DLD1 (cell line): ENCODE measurements around the gene SPTLC2.
"Not testable (repeated sequence)": the region's sequence is repeated elsewhere in the genome, so short reads cannot be mapped to it uniquely, and the experiment has no call there.

Experiments used
- in situ Hi-C: cut with HindIII; loops from 2 replicates; pipeline ENCODE4 v1.10.0; 2017; ENCODE audit warnings: low sequenced_read_pairs

The SPTLC2 gene

DNA sequence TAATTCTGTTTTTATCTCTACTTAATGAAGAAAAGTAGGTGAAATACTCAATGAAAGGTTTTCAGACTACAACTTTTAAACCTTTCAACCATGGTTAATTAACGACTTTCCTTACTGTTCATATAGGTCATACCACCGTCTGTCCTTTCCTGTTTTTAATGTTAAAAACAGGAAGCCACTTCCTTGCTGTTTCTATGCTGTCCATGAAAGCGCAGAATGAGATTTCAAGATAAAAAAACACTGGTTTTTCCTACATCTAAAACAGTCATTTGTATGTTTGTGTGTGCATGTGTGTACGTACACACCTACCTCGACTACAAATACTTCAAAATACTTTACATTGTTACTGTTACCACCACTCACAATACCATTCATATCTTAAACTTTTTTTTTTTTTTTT, 27.3 kb downstream of the SPTLC2 start:
- in situ Hi-C loops, result no loop called here

DNA sequence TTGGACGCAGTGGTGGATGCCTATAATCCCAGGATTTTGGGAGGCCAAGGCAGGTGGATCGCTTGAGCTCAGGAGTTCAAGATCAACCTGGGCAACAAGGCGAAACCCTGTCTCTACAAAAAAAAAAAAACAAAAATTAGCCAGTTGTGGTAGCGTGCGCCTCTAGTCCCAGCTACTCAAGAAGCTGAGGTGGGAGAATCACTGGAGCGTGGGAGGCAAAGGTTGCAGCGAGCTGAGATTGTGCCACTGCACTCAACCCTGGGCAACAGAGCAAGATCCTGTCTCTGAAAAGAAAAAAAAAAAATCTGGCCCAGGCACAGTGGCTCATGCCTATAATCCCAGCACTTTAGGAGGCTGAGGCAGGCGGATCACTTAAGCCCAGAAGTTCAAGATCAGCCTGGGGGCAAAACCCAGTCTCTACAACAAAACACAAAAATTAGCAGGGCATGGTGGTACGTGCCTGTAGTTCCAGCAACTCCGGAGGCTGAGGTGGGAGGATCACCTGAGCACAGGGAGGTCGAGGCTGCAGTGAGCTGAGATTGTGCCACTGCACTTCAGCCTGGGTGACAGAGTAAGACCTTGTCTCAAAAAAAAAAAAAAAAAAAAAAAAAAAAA, 27.9 kb downstream of the SPTLC2 start:
- in situ Hi-C loops, result not testable (repeated sequence)

DNA sequence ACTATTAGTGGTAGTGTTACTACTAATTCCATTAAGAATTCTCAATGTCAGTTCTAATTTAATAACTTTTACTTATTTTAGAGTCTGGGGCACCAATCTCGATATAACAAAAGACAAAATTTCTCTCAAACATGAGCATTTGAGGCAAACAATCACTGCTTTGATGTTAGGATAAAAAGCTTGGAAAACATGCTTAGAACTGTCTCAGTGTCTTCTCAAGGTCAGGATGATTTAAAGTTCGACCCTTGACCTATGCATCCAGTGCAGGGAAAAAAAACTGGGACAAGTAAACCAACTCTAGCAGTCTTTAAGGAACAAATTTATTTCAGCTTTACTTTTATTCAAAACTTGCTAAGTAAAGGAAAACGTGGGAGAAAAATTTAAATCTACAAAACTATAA, 31.1 kb downstream of the SPTLC2 start:
- in situ Hi-C loops, result no loop called here

DNA sequence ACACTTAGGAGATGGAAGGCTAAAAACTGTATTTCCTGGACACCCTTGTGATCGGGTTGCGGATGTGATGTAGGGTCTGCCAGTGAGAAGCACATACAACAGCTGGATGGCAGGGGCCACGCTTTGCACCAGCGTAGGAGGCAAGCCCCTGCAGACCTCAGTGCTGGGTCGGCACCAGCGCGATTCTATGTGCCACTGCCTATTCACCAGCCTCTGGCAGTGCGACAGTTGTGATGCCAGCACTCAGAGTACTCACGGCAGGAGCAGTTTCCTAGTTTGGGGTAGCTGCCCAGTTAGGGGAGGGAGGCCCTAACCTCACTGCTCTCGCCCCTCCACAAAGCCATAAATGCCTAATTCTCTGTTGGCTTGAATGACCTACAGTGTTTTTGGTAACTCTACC, 31.6 kb downstream of the SPTLC2 start:
- in situ Hi-C loops, result no loop called here

DNA sequence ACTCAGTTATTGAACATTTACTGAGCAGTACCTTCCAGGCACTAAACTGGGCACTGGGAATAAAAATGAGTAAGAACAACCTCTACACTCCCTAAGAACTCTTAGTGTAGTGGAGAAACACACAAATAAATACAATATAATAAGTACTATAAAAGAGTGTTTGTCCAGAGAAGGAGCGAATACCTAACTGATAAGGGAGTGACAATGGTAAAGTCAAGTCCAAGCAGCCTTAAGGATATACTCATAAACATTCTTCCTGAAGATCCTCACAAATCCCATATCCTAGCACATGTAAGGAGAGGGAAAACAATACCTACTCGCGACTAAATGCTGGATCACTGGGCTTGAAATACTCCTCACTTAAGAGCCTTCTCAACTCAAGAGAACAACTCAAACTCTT, 32.8 kb downstream of the SPTLC2 start:
- in situ Hi-C loops, result no loop called here

GRCh38 chr14:77582511-77582910, 33.9 kb downstream of the SPTLC2 start:
- in situ Hi-C loops, result no loop called here

DNA sequence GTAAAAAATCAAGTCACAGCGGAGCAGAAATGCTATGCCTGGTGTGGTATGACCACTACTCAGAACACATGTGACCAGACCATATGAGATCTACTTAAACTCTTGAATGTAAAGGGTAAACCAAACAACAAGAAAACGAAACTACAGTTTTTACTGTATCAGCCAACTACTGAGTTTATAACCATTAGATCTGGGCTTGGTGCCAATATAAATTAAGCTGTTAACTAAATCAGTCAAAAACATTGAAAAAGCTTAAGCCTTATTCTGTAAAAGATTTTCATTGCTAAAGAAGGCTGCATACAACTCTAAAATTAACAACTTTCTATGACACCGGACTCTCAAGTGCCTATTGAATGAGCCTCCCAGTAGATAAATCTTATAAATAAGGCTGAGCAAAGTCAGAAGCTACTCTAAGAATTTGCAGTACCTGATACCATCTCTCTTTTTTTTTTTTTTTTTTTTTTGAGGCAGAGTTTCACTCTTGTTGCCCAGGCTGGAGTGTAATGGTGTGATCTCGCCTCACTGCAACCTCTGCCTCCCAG, 35.4 kb downstream of the SPTLC2 start:
- in situ Hi-C loops, result no loop called here

GRCh38 chr14:77580477-77580876, 36.0 kb downstream of the SPTLC2 start:
- in situ Hi-C loops, result no loop called here

GRCh38 chr14:77579780-77580179, 36.7 kb downstream of the SPTLC2 start:
- in situ Hi-C loops, result no loop called here

DNA sequence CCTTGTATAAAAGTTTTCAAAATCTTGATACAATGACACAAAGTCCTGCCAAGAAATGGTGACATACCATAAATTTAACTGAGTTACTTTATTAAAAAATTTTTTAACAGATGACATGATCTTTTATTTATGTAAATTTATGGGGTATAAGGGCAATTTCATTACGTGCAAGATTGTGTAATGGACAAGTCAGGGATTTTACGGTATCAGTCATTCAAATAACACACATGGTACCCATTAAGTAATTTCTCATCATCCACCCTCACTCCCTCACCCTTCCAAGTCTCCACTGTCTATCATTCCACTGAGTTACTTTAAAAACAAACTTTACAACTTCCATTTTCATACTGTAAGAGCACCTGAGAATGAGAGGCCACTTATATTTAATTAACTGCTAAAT, 37.4 kb downstream of the SPTLC2 start:
- in situ Hi-C loops, result no loop called here

DNA sequence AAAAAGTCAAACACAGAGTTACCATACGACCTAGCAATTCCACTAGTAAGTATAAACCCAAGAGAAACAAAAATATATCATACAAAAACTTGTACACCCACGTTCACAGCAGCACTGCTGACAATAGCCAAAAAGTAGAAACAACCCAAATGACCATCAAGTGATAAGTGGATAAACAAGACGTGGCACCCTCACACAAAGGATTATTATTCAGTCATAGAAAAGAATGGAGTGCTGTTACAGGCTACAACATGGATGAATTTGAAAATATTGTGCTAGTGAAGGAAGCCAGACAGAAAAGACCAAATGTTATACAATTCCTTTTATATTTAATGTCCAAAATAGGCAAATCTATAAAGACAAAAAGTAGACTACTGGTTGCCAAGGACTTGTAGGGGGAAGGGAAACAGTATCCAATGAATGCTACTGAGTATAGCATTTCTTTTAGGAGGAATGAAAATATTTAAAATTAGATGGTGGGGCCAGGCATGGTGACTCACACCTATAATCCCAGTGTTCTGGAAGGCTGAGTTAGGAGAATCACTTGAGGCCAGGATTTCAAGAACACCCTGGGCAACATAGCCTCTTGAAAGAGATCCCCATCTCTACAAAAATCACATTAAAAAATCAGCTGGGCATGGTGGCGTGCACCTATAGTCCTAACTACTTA, 41.9 kb downstream of the SPTLC2 start:
- in situ Hi-C loops, result no loop called here

- in situ Hi-C loops, result no loop called here
Measured at GRCh38 chr14:77573964-77574363, 42.5 kb downstream of the SPTLC2 start.

DNA sequence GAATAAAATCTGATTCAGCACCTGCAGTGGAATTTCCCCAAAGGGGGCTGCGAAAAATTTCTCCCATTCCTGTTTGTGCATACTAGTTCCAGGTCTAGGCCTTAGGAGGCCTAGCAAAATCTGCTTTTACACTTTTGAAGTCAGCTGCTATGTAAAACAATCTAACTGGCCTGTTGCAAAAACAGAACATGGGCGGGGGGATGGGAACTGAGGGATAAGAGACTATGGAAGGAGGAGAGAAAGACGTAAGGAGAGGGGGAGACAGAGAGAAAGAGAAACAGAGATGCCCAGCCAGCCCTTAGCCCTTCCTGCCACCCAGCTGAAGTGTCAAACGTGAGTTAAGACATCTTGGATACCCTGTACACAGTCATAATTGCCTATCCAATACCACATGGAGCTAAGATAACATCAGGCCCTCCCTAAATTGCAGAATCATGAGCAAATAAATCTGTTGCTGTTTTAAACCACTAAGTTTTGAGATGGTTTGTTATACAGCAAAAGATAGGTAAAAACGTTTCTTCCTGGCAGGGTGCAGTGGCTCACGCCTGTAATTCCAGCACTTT, 45.6 kb downstream of the SPTLC2 start:
- in situ Hi-C loops, result no loop called here

GRCh38 chr14:77565994-77566305, 50.5 kb downstream of the SPTLC2 start:
- in situ Hi-C loops, result no loop called here

- in situ Hi-C loops, result no loop called here
Measured at GRCh38 chr14:77565289-77565993, 51.0 kb downstream of the SPTLC2 start.

- in situ Hi-C loops, result no loop called here
Measured at GRCh38 chr14:77562681-77563080, 53.8 kb downstream of the SPTLC2 start.

GRCh38 chr14:77561881-77562280, 54.6 kb downstream of the SPTLC2 start:
- in situ Hi-C loops, result no loop called here

- in situ Hi-C loops, result no loop called here
Measured at GRCh38 chr14:77559381-77559780, 57.1 kb downstream of the SPTLC2 start.

GRCh38 chr14:77557391-77557790, 59.0 kb downstream of the SPTLC2 start:
- in situ Hi-C loops, result no loop called here

GRCh38 chr14:77556946-77557345, 59.5 kb downstream of the SPTLC2 start:
- in situ Hi-C loops, result no loop called here

DNA sequence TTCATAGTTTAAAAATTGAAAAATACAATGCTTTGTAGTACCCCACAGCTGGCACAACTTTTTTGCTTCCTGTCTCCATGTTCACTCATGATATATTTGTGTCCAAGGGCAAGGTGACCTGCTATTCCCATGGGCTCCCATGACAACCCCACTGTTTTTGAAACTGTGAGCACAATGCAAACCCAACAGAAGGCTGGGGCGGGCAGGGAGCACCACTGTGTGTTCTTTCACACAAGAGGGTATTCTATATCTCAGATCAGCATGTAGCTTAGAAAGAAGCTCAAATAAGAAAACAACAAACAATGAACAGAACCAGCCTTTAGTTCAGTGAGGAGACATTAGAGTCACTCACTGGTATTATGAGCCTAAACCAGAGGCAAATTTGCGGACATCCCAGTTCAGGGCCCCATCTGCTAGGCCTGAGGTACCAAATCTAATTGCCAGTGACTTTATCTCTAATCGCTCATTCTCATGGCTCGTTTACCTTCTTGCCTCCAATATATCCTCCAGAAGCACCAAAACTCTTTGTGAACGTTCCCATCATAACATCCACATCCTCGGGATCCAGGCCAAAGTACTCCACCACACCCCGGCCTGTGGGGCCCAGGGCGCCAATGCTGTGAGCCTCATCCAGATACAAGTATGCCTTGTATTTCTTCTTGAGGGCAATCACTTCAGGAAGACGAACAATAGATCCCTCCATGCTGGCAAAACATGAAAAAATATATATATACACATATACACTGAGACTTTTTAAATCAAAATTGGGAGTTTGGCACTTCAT, 61.4 kb downstream of the SPTLC2 start:
- in situ Hi-C loops, result no loop called here
